Uterus (tissue), 4 donors: ENCODE measurements around the gene PTPRG. TPM values are rescaled to one million over a fixed set of nuclear protein-coding genes. Genes with fewer than 3 reads are reported as not detected.

Source experiments
- DNase-seq, 2 donors: peaks; one replicate each; pipeline ENCODE4 v3.0.0-alpha.2; 2019 to 2020
- H3K27ac ChIP-seq, 2 donors: fragments of 200-600 bp; sonication (generic); 1 replicate in 1 of 2; 2 replicates in 1 of 2; pipeline ENCODE4 v1.5.1; 2016 to 2018
- H3K27me3 ChIP-seq, 2 donors: fragments of 200-600 bp; sonication (generic); one replicate each; pipeline ENCODE4 v1.5.1; 2018 to 2019; ENCODE audit warnings: control low read depth in 1 of 2
- H3K36me3 ChIP-seq, 2 donors: fragments of 200-600 bp; sonication (generic); one replicate each; pipeline ENCODE4 v1.5.1; 2019; ENCODE audit warnings: control low read depth in 1 of 2
- H3K4me1 ChIP-seq, 2 donors: fragments of 200-600 bp; sonication (generic); one replicate each; pipeline ENCODE4 v1.5.1; 2018 to 2019; ENCODE audit warnings: control low read depth in 1 of 2
- H3K4me3 ChIP-seq, 2 donors: fragments of 200-600 bp; sonication (generic); 1 replicate in 1 of 2; 2 replicates in 1 of 2; pipeline ENCODE4 v1.5.1; 2018 to 2019; ENCODE audit warnings: mild to moderate bottlenecking in 1 of 2
- H3K9me3 ChIP-seq, 2 donors: fragments of 200-600 bp; sonication (generic); one replicate each; pipeline ENCODE4 v1.5.1; 2019; ENCODE audit warnings: control low read depth in 1 of 2
- POLR2A ChIP-seq, 2 donors: fragments of 450-650 bp; IDR thresholded peaks; one replicate each; pipeline ENCODE4 v1.6.1; 2016; ENCODE audit warnings: antibody characterized with exemption in 2 of 2, mild to moderate bottlenecking in 1 of 2, moderate library complexity in 1 of 2
- intact Hi-C: fragments of 100-400 bp; cut with DNase I; formaldehyde crosslinking; loops from one replicate; pipeline ENCODE4 v1.15.1; 2023; ENCODE audit warnings: low total_unique reads
- total RNA-seq, 4 donors: library from RNA; depleted of rRNA in 3 of 4; stranded (reverse); fragments of >200 nt in 3 of 4; gene quantifications; one replicate each; pipeline versions ENCODE4 v1.1.0 to v1.2.4, GENCODE V29; 2014 to 2023
- TF ChIP-seq, protein P1 (sequence below), 4 experiments: fragments of 200-600 bp in 2 of 4; fragments of 450-650 bp in 2 of 4; sonication (generic) in 2 of 4; IDR thresholded peaks; one replicate each; pipeline ENCODE4 v1.5.1; 2016 to 2019; ENCODE audit warnings: antibody characterized with exemption in 4 of 4, mild to moderate bottlenecking in 2 of 4, moderate library complexity in 1 of 4
- donor health status: DM: yes; HTN: yes; CAD: no.

The PTPRG gene
- total RNA-seq, 4 donors from 2014 or later: 43.5 to 136 (median 62.6) TPM

DNA sequence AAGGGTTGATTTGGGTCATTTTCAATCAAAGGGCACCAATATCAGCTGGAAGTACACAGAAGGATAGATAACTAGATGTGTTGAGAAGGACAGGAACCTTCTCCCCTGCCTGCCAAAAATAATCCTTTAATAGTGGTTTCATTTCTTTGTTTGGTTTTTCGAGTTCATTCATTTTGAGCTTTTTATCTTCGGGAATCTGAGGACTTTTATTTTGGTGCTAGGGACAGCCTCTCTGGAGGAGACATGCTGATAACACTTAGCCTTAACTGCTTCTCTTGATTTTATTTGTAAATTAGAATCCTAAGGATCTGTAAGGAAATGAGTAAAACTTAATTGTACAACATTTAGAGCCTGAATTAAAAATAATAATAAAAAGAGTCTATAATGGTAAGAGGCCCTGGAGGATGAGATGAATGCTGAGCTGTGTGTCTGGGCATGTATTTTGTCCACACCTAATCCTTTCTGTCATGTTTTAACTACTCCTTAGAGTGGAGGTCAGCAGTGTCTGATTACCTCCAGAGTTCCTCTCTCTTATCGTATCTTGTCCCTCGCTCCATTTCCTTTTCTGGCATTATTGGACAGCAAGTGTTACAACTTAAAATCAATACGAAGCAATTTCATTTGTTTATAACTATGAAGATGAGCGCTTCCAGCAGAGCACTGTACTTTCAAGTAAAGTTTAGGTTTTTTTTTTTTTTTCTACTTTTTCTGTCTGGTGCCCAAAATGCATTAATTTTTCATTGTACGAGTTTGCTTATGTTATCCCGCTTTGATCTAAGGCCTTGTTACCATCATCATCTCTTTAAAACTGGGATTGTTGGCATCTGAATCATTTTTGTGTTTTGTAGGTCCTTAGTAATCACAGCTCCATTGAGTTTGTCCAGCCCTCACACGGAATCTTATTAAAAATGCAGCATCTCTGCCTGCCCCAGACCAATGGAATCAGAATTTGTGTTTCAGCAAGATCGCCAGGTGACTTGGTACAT is 22.8 kb downstream of the PTPRG start:
- TF ChIP-seq, protein P1, sequence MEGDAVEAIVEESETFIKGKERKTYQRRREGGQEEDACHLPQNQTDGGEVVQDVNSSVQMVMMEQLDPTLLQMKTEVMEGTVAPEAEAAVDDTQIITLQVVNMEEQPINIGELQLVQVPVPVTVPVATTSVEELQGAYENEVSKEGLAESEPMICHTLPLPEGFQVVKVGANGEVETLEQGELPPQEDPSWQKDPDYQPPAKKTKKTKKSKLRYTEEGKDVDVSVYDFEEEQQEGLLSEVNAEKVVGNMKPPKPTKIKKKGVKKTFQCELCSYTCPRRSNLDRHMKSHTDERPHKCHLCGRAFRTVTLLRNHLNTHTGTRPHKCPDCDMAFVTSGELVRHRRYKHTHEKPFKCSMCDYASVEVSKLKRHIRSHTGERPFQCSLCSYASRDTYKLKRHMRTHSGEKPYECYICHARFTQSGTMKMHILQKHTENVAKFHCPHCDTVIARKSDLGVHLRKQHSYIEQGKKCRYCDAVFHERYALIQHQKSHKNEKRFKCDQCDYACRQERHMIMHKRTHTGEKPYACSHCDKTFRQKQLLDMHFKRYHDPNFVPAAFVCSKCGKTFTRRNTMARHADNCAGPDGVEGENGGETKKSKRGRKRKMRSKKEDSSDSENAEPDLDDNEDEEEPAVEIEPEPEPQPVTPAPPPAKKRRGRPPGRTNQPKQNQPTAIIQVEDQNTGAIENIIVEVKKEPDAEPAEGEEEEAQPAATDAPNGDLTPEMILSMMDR (IDR thresholded peaks at IDR 0.05): no peak
- TF ChIP-seq POLR2A (IDR thresholded peaks at IDR 0.05): no peak
- no peaks in the 10 kb centered on the region for H3K36me3 ChIP-seq
- no peak for DNase-seq
- no peaks in the 10 kb centered on the region for H3K4me1 ChIP-seq
- H3K9me3 ChIP-seq: no peaks in the 10 kb centered on the region
- H3K27me3 ChIP-seq: no peaks in the 10 kb centered on the region
- no peak overlapping the region for H3K27ac ChIP-seq
- intact Hi-C loops: no loop called here
- H3K4me3 ChIP-seq: no peak overlapping the region

DNA sequence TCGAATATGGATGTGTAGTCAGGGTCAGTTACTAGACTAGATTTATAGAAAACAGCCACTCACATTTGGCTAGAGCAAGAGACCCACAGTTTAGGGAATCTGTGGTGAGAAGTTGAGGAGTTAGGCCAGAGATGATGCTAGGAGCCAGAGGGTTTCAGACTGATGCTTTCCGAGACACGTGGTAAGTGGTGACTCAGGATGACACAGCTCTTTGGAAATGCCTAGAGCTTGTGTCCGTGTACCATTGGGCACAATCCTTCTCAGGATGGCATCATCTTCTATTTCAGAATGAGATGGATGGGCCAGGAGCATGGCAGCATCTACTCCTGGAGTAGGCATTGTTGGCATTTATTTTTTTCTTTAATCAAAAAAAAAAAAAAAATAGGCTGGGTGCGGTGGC is 28.5 kb downstream of the PTPRG start:
- Histone ChIP-seq H3K36me3 (no peaks in the 10 kb centered on the region), H3K9me3 (no peaks in the 10 kb centered on the region), H3K27ac (no peak overlapping the region), H3K27me3 (no peaks in the 10 kb centered on the region), H3K4me1 (no peaks in the 10 kb centered on the region), H3K4me3 (no peak overlapping the region)
- no peak for DNase-seq
- intact Hi-C loops: no loop called here
- TF ChIP-seq, protein P1 (IDR thresholded peaks at IDR 0.05): no peak
- no peak for TF ChIP-seq POLR2A (IDR thresholded peaks at IDR 0.05)

DNA sequence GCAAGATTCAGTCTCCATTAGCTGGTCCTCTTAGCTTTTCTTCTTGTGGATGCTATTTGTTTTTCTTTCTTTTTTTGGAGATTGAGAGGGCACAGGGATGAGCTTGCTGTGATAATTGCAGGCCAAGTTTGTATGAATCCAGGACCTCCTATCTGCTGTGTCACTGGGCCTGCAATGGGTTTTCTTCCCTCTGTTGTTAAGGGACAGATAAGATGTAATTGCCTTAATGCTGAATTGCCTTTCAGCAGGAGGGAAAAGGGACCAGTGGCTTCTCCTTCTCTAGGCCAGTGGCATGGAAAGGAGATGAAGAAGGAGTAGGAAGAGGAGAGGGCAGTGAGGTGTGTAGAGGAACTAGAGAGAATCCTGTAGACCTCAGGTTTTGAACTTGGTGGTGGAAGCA is 29.9 kb downstream of the PTPRG start:
- Histone ChIP-seq H3K4me1 (no peaks in the 10 kb centered on the region), H3K9me3 (no peaks in the 10 kb centered on the region), H3K27me3 (no peaks in the 10 kb centered on the region), H3K36me3 (no peaks in the 10 kb centered on the region), H3K4me3 (no peak overlapping the region), H3K27ac (no peak overlapping the region)
- no peak for DNase-seq
- no peak for TF ChIP-seq POLR2A (IDR thresholded peaks at IDR 0.05)
- TF ChIP-seq, protein P1 (IDR thresholded peaks at IDR 0.05): no peak
- intact Hi-C loops: no loop called here

DNA sequence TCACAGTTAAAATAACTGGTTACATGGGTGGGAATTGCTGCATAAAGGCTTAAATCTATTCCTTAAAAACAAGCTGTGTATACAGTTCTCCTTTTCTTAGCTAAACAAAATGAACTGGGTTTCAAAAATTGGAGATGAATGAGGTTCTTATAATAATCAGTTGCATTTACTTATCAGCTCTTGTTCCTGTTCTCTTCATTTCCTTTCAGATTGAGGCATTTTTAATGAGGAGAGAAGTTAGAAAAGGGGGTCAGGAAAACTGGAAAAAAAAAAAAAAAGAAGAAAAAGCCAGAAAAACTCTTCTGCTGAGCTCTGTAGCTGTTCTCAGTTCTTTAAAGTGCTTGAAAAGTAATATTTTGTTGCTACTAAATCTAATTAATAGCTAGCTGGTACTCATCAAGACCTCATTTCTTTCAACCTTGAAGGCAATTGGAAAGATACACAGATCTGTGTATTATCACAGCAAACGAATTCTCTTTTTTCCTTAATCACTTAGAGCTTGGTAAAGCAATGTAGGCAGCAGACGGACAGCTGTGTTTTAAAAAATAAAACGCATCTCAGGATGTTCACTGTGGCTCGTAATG is 32.2 kb downstream of the PTPRG start:
- no peak overlapping the region for H3K4me3 ChIP-seq
- H3K36me3 ChIP-seq: no peaks in the 10 kb centered on the region
- H3K27ac ChIP-seq: no peak overlapping the region
- no peaks in the 10 kb centered on the region for H3K9me3 ChIP-seq
- H3K4me1 ChIP-seq: no peaks in the 10 kb centered on the region
- TF ChIP-seq POLR2A (IDR thresholded peaks at IDR 0.05): no peak
- TF ChIP-seq, protein P1 (IDR thresholded peaks at IDR 0.05): no peak
- no peak for DNase-seq
- intact Hi-C loops: no loop called here
- no peaks in the 10 kb centered on the region for H3K27me3 ChIP-seq
